AG09319 (cell line): ENCODE results near the gene GPBP1.

Experiments
- DNase-seq: peaks from one replicate; pipeline ENCODE4 v3.0.0-alpha.2; 2010; ENCODE audit warnings: low read depth; ENCODE audit errors: extremely low read depth
- CTCF ChIP-seq: IDR thresholded peaks from 2 replicates; pipeline ENCODE4 v1.5.1; 2011; ENCODE audit warnings: low read depth, mild to moderate bottlenecking, inconsistent platforms, low read length, moderate library complexity

GPBP1 gene

GRCh38 chr5:57292336-57292735 lies 118.5 kb downstream of the GPBP1 start:
- no peak for DNase-seq
- TF ChIP-seq CTCF = no peak

DNA sequence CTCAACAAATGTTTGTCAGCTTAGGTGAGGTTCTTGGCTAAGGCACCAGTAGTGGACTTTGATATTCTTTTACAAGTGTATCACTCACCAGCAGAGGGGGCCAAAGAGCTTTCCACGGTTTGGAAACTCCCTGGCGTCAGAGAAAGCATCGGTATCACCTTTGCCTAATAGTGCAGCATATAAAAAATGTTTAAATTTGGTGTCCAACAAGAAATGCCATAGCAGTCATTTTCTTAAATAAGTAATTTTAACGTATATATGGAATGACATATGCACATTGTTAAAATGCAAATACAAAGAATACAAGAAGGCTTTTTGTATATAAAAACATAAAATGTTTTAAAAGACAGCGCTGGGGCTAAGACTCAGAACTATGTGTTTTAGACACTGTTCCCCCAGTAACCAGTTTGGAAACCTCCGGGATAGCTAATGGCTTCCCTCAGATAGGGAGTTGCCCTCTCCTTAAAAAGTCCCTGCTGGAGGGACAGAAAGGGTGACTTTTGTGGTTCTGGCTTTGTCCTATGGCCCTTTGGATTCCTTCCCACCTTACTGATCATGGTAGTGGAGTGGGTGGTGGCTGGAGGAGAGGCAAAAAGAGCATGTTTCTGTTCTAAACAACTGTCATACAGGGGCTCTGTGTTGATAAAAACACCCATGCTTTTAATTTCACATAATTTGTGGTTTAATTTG lies 124.6 kb downstream of the GPBP1 start:
- peak; percentile 78 for TF ChIP-seq CTCF
- peak; percentile 60 for DNase-seq

- TF ChIP-seq CTCF = peak; percentile 35
- peak; percentile 61 for DNase-seq
These were observed 125.2 kb downstream of the GPBP1 start for GRCh38 chr5:57298985-57299491.

DNA sequence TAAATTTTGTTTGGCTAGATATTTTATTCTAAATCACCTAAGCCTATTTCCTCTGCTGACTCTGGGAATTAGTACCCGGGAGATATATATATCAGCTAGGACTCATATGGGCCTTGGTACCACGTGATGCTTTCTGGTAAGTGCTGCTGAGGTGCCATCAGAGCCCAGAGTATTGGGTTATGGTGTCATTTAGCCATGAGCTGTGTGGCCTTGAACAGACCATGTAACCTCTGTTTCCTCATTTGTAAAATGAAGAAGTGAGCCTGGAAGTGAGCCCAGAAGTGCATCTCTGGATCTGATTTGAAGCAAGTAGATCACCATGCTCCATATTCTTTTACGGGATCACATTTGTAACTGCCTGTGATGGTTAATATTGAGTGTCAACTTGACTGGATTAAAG lies 126.1 kb downstream of the GPBP1 start:
- DNase-seq = no peak

GRCh38 chr5:57302164-57302563 lies 128.3 kb downstream of the GPBP1 start:
- no peak for TF ChIP-seq CTCF
- no peak for DNase-seq

More for the DNA sequence above, 126.1 kb downstream of the GPBP1 start:
- TF ChIP-seq CTCF = no peak

- no peak for DNase-seq
- TF ChIP-seq CTCF = no peak
These were observed 128.8 kb downstream of the GPBP1 start for GRCh38 chr5:57302643-57303042.

- no peak for DNase-seq
- TF ChIP-seq CTCF = no peak; the same call in 1 of the 2 replicates
These were observed 130.1 kb downstream of the GPBP1 start for GRCh38 chr5:57303985-57304384.
